SK-N-SH (cell line): ENCODE data around the gene ZBTB4. TPM values are rescaled to one million over a fixed set of nuclear protein-coding genes. Genes with fewer than 3 reads are reported as not detected.

Experiments used
- CTCF ChIA-PET: fragments of 300-600, 350-600 bp; formaldehyde crosslinking; extraction: SDS; loops from one replicate; lab custom pipeline; 2021; lab: Yijun Ruan, JAX
- POLR2A ChIA-PET: fragments of 350-600 bp; sonication (Branson Sonifier 250); formaldehyde crosslinking; extraction: SDS; loops from one replicate; lab custom pipeline; 2020; ENCODE audit warnings: antibody characterized with exemption, inconsistent platforms; lab: Yijun Ruan, JAX
- DNase-seq: peaks from one replicate; pipeline ENCODE4 v3.0.0; 2012
- H2AFZ ChIP-seq: fragments of 200-600 bp; sonication (generic); 2 replicates; pipeline ENCODE4 v1.8.1; 2016; ENCODE audit warnings: antibody characterized with exemption, mild to moderate bottlenecking, low read depth
- H3F3A ChIP-seq: fragments of 200-600 bp; sonication (generic); replicated peaks from 2 replicates; pipeline ENCODE3; 2016; ENCODE audit warnings: antibody characterized with exemption, mild to moderate bottlenecking; ENCODE audit not compliant: insufficient read depth
- H3K27ac ChIP-seq, 2 experiments: fragments of 200-500 bp in 1 of 2; fragments of 200-600 bp in 1 of 2; sonication (Bioruptor generic) in 1 of 2; sonication (generic), shearing (Covaris generic) in 1 of 2; 2 replicates each; pipeline versions ENCODE4 v1.5.1 to v1.6.1; 2014 to 2016; ENCODE audit warnings: low read depth in 2 of 2, inconsistent platforms in 1 of 2, low read length in 1 of 2, mild to moderate bottlenecking in 1 of 2, mixed read lengths in 1 of 2
- H3K27me3 ChIP-seq: fragments of 200-600 bp; sonication (generic), shearing (Covaris generic); 2 replicates; pipeline ENCODE4 v1.6.1; 2016; ENCODE audit warnings: mixed run types; ENCODE audit not compliant: insufficient read depth
- H3K36me3 ChIP-seq, 2 experiments: fragments of 200-500 bp in 1 of 2; fragments of 200-600 bp in 1 of 2; sonication (Bioruptor generic) in 1 of 2; sonication (generic) in 1 of 2; replicated peaks in 1 of 2; 2 replicates each; pipeline versions ENCODE3 to v1.5.1; 2014 to 2016; ENCODE audit warnings: low read length in 1 of 2, mild to moderate bottlenecking in 1 of 2; ENCODE audit not compliant: insufficient read depth in 2 of 2, control insufficient read depth in 1 of 2
- H3K4me1 ChIP-seq, 2 experiments: fragments of 200-500 bp in 1 of 2; fragments of 200-600 bp in 1 of 2; sonication (Bioruptor generic) in 1 of 2; sonication (generic), shearing (Covaris generic) in 1 of 2; 2 replicates each; pipeline versions ENCODE4 v1.5.1 to v1.6.1; 2014 to 2016; ENCODE audit warnings: low read depth in 1 of 2, low read length in 1 of 2, mixed run types in 1 of 2; ENCODE audit not compliant: insufficient read depth in 2 of 2, control insufficient read depth in 1 of 2
- H3K4me2 ChIP-seq: fragments of 200-600 bp; sonication (generic), shearing (Covaris generic); 2 replicates; pipeline ENCODE4 v1.6.1; 2017; ENCODE audit warnings: mixed run types
- H3K4me3 ChIP-seq, 2 experiments: fragments of 200-500 bp in 1 of 2; fragments of 200-600 bp in 1 of 2; sonication (Bioruptor generic) in 1 of 2; sonication (generic), shearing (Covaris generic) in 1 of 2; 2 replicates each; pipeline versions ENCODE4 v1.5.1 to v1.8.1; 2014 to 2016; ENCODE audit warnings: low read depth in 2 of 2, inconsistent platforms in 1 of 2, low read length in 1 of 2, mild to moderate bottlenecking in 1 of 2, mixed read lengths in 1 of 2, moderate library complexity in 1 of 2
- H3K79me2 ChIP-seq: fragments of 200-600 bp; sonication (generic); 2 replicates; pipeline ENCODE4 v1.8.1; 2017; ENCODE audit warnings: mild to moderate bottlenecking; ENCODE audit not compliant: insufficient read depth
- H3K9ac ChIP-seq: fragments of 200-600 bp; sonication (generic); 2 replicates; pipeline ENCODE4 v1.6.1; 2017; ENCODE audit warnings: mixed run types
- H3K9me2 ChIP-seq: fragments of 200-600 bp; sonication (generic); 2 replicates; pipeline ENCODE4 v1.6.1; 2017; ENCODE audit warnings: mixed run types
- H3K9me3 ChIP-seq: fragments of 200-600 bp; sonication (generic); 2 replicates; pipeline ENCODE4 v1.6.1; 2017; ENCODE audit warnings: mixed run types, mild to moderate bottlenecking, moderate library complexity
- H4K20me1 ChIP-seq: fragments of 200-600 bp; sonication (generic); 2 replicates; pipeline ENCODE4 v1.6.1; 2017; ENCODE audit warnings: mild to moderate bottlenecking, mixed run types; ENCODE audit not compliant: insufficient read depth
- ELF1 ChIP-seq: IDR thresholded peaks from 2 replicates; pipeline ENCODE4 v1.4.0; 2012
- EZH2phosphoT487 ChIP-seq: fragments of 200-600 bp; sonication (generic); IDR thresholded peaks from 2 replicates; pipeline ENCODE4 v1.6.1; 2017; ENCODE audit warnings: low read depth, mixed run types, mild to moderate bottlenecking, antibody characterized with exemption, moderate library complexity, borderline replicate concordance
- FOXM1 ChIP-seq: IDR thresholded peaks from 2 replicates; pipeline ENCODE4 v1.4.0; 2012; ENCODE audit warnings: low read depth, mild to moderate bottlenecking
- GABPA ChIP-seq: IDR thresholded peaks from 2 replicates; pipeline ENCODE4 v1.4.0; 2012; ENCODE audit warnings: low read depth, mild to moderate bottlenecking
- JUND ChIP-seq: IDR thresholded peaks from 2 replicates; pipeline ENCODE4 v1.4.0; 2012
- NFIC ChIP-seq: IDR thresholded peaks from 2 replicates; pipeline ENCODE4 v1.4.0; 2012; ENCODE audit warnings: borderline replicate concordance
- POLR2AphosphoS5 ChIP-seq: IDR thresholded peaks from 2 replicates; pipeline ENCODE4 v1.6.1; 2012; ENCODE audit warnings: low read depth, low read length
- RCOR1 ChIP-seq: fragments of 150-350 bp; IDR thresholded peaks from 2 replicates; pipeline ENCODE4 v1.6.1; 2017; ENCODE audit warnings: antibody characterized with exemption, low read length
- RFX5 ChIP-seq: IDR thresholded peaks from 2 replicates; pipeline ENCODE4 v1.6.1; 2012; ENCODE audit warnings: mild to moderate bottlenecking, improper control_type of control experiment, low read length
- RXRA ChIP-seq: IDR thresholded peaks from 2 replicates; pipeline ENCODE4 v1.4.0; 2012; ENCODE audit warnings: low read depth, mild to moderate bottlenecking, borderline replicate concordance
- SMC3 ChIP-seq: IDR thresholded peaks from 2 replicates; pipeline ENCODE4 v1.6.1; 2012; ENCODE audit warnings: low read depth, low read length, improper control_type of control experiment
- TCF12 ChIP-seq: IDR thresholded peaks from 2 replicates; pipeline ENCODE4 v1.4.0; 2012
- TEAD4 ChIP-seq: IDR thresholded peaks from 2 replicates; pipeline ENCODE4 v1.4.0; 2012; ENCODE audit warnings: mild to moderate bottlenecking, borderline replicate concordance; ENCODE audit not compliant: insufficient read depth
- WGBS: methylation state at CpG from one replicate; pipeline ENCODE4 v1.1.6; 2017; ENCODE audit warnings: low lambda C conversion rate; 5-methylcytosine and 5-hydroxymethylcytosine counted together
- polyA plus RNA-seq, 3 experiments: library from polyadenylated mRNA; depleted of rRNA; stranded (reverse); fragments of >200 nt; gene quantifications; 2 replicates each; pipeline ENCODE4 v1.2.3, GENCODE V29; 2012
- TF ChIP-seq, protein P1 (sequence below): IDR thresholded peaks from 2 replicates; pipeline ENCODE4 v1.4.0; 2012; ENCODE audit warnings: low read depth
- TF ChIP-seq, protein P2 (sequence below): IDR thresholded peaks from 2 replicates; pipeline ENCODE4 v1.4.0; 2012; ENCODE audit warnings: low read depth, borderline replicate concordance
- TF ChIP-seq, protein P3 (sequence below): IDR thresholded peaks from 2 replicates; pipeline ENCODE4; 2012
- TF ChIP-seq, protein P4 (sequence below): fragments of 200-600 bp; sonication (generic); IDR thresholded peaks from 2 replicates; pipeline ENCODE4 v1.6.1; 2017; ENCODE audit warnings: antibody characterized with exemption, mild to moderate bottlenecking, moderate library complexity
- TF ChIP-seq, protein P5 (sequence below): fragments of 150-350 bp; IDR thresholded peaks from 2 replicates; pipeline ENCODE4 v1.6.1; 2017; ENCODE audit warnings: antibody characterized with exemption, low read length, low read depth, borderline replicate concordance

The ZBTB4 gene
- polyA plus RNA-seq, 1 of the 3 experiments (the other 2 are of a cell fraction): 12.8 TPM

DNA sequence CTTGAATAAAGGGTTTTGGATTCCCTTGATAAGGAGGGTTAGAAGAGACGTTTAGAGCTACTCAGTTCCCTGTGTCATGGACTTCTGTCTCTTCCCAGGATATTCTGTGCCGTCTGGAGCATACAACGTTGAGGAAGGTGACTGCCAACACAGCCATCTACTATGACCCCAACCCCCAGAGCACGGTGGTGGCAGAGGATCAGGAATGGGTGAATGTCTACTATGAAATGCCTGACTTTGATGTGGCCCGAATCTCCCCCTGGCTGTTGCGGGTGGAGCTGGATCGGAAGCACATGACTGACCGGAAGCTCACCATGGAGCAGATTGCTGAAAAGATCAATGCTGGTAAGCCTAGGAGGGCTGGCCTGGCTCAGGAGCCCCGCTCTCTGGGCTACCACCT, 29.4 kb upstream of the ZBTB4 start:
- ChIA-PET CTCF (interaction anchor here (0.6 to 11.6 kb wide), 4 partner anchors 50 to 156 kb away, joined by 3 to 236 read pairs (median 6); partner anchors contain the start of genes SENP3, SOX15 and TNFSF13), POLR2A (interaction anchor here (0.8 kb wide), 1 partner anchor 80 kb away, joined by 3 read pairs; no protein-coding TSS in a partner anchor)
- no peak overlapping the region for H3K27ac ChIP-seq
- H3K4me2 ChIP-seq: no peak overlapping the region
- H3F3A ChIP-seq: peaks cover 8% of the 10 kb centered on the region
- no peaks in the 10 kb centered on the region for H3K4me1 ChIP-seq
- no peaks in the 10 kb centered on the region for H3K79me2 ChIP-seq
- H3K36me3 ChIP-seq: peaks cover 39 to 54% of the 10 kb centered on the region in 2 experiments
- no peaks in the 10 kb centered on the region for H4K20me1 ChIP-seq
- H3K4me3 ChIP-seq: no peak overlapping the region
- no peaks in the 10 kb centered on the region for H3K9me3 ChIP-seq
- TF ChIP-seq EZH2phosphoT487: no peak
- TF ChIP-seq, protein P1, sequence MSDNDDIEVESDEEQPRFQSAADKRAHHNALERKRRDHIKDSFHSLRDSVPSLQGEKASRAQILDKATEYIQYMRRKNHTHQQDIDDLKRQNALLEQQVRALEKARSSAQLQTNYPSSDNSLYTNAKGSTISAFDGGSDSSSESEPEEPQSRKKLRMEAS: no peak
- TF ChIP-seq GABPA: no peak
- TF ChIP-seq, protein P2, sequence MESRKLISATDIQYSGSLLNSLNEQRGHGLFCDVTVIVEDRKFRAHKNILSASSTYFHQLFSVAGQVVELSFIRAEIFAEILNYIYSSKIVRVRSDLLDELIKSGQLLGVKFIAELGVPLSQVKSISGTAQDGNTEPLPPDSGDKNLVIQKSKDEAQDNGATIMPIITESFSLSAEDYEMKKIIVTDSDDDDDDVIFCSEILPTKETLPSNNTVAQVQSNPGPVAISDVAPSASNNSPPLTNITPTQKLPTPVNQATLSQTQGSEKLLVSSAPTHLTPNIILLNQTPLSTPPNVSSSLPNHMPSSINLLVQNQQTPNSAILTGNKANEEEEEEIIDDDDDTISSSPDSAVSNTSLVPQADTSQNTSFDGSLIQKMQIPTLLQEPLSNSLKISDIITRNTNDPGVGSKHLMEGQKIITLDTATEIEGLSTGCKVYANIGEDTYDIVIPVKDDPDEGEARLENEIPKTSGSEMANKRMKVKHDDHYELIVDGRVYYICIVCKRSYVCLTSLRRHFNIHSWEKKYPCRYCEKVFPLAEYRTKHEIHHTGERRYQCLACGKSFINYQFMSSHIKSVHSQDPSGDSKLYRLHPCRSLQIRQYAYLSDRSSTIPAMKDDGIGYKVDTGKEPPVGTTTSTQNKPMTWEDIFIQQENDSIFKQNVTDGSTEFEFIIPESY: no peak
- no peak for TF ChIP-seq NFIC
- TF ChIP-seq POLR2AphosphoS5: no peak
- no peak for TF ChIP-seq SMC3
- no peak for TF ChIP-seq TCF12
- no peak for TF ChIP-seq FOXM1
- TF ChIP-seq, protein P3, sequence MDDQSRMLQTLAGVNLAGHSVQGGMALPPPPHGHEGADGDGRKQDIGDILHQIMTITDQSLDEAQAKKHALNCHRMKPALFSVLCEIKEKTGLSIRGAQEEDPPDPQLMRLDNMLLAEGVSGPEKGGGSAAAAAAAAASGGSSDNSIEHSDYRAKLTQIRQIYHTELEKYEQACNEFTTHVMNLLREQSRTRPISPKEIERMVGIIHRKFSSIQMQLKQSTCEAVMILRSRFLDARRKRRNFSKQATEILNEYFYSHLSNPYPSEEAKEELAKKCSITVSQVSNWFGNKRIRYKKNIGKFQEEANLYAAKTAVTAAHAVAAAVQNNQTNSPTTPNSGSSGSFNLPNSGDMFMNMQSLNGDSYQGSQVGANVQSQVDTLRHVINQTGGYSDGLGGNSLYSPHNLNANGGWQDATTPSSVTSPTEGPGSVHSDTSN: no peak
- TF ChIP-seq TEAD4: no peak
- TF ChIP-seq ELF1: no peak
- TF ChIP-seq, protein P4, sequence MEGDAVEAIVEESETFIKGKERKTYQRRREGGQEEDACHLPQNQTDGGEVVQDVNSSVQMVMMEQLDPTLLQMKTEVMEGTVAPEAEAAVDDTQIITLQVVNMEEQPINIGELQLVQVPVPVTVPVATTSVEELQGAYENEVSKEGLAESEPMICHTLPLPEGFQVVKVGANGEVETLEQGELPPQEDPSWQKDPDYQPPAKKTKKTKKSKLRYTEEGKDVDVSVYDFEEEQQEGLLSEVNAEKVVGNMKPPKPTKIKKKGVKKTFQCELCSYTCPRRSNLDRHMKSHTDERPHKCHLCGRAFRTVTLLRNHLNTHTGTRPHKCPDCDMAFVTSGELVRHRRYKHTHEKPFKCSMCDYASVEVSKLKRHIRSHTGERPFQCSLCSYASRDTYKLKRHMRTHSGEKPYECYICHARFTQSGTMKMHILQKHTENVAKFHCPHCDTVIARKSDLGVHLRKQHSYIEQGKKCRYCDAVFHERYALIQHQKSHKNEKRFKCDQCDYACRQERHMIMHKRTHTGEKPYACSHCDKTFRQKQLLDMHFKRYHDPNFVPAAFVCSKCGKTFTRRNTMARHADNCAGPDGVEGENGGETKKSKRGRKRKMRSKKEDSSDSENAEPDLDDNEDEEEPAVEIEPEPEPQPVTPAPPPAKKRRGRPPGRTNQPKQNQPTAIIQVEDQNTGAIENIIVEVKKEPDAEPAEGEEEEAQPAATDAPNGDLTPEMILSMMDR: no peak
- TF ChIP-seq JUND: no peak
- no peak for TF ChIP-seq RFX5
- TF ChIP-seq, protein P5, sequence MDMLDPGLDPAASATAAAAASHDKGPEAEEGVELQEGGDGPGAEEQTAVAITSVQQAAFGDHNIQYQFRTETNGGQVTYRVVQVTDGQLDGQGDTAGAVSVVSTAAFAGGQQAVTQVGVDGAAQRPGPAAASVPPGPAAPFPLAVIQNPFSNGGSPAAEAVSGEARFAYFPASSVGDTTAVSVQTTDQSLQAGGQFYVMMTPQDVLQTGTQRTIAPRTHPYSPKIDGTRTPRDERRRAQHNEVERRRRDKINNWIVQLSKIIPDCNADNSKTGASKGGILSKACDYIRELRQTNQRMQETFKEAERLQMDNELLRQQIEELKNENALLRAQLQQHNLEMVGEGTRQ: no peak
- no peak for TF ChIP-seq RCOR1
- no peak for TF ChIP-seq RXRA
- WGBS: 86% methylated on average over 9 of the region's 9 CpGs
- H3K9ac ChIP-seq: no peak overlapping the region
- no peak overlapping the region for H2AFZ ChIP-seq
- no peak for DNase-seq
- no peaks in the 10 kb centered on the region for H3K9me2 ChIP-seq
- H3K27me3 ChIP-seq: no peaks in the 10 kb centered on the region
